HepG2 (cell line): ENCODE results near the gene CHST3. TPM values are rescaled to one million over a fixed set of nuclear protein-coding genes. Genes with fewer than 3 reads are reported as not detected.

Source experiments
- FOXO1 ChIP-seq: sonication (generic); formaldehyde crosslinking; IDR thresholded peaks from 2 replicates; pipeline ENCODE4 v1.4.0; 2020; ENCODE audit warnings: missing genetic modification reagents
- HNF4A ChIP-seq: sonication (generic); formaldehyde crosslinking; IDR thresholded peaks from 2 replicates; pipeline ENCODE4 v1.4.0; 2020; ENCODE audit warnings: missing genetic modification reagents
- HOXA3 ChIP-seq: sonication (generic); formaldehyde crosslinking; IDR thresholded peaks from 2 replicates; pipeline ENCODE4 v1.5.0; 2020; ENCODE audit warnings: missing genetic modification reagents
- SIX4 ChIP-seq: sonication (generic); formaldehyde crosslinking; IDR thresholded peaks from 2 replicates; pipeline ENCODE4 v1.4.0; 2020; ENCODE audit warnings: missing genetic modification reagents
- SOX6 ChIP-seq, 2 experiments: fragments of 450-650 bp in 1 of 2; sonication (generic) in 1 of 2; formaldehyde crosslinking in 1 of 2; IDR thresholded peaks; 2 replicates each; pipeline versions ENCODE4 v1.4.0 to v1.6.1; 2017 to 2020; ENCODE audit warnings: antibody characterized with exemption in 1 of 2, mild to moderate bottlenecking in 1 of 2, missing genetic modification reagents in 1 of 2
- ZFP1 ChIP-seq: IDR thresholded peaks from 2 replicates; pipeline ENCODE4 v1.6.1; 2016
- ZNF878 ChIP-seq: sonication (generic); formaldehyde crosslinking; IDR thresholded peaks from 2 replicates; pipeline ENCODE4 v1.8.1; 2023; ENCODE audit warnings: mild to moderate bottlenecking, missing genetic modification reagents, moderate library complexity
- polyA plus RNA-seq, 8 experiments: library from polyadenylated mRNA; depleted of rRNA in 3 of 8; stranded (reverse) in 7 of 8; unstranded in 1 of 8; fragments of >200 nt; fragmentation: Illumina TruSeq in 4 of 8; extraction: Trizol in 4 of 8; gene quantifications; 2 replicates each; pipeline versions ENCODE4 v1.2.1 to v1.2.3, GENCODE V29; 2011 to 2016; ENCODE audit warnings: low read depth in 4 of 8, missing spikeins in 1 of 8, mixed read lengths in 1 of 8; ENCODE audit not compliant: insufficient read depth in 1 of 8
- total RNA-seq, 5 experiments: library from RNA; depleted of rRNA; stranded (reverse); fragments of >200 nt; fragmentation: Illumina TruSeq; extraction: Trizol; gene quantifications; 2 replicates each; pipeline ENCODE4 v1.2.3, GENCODE V29; 2016; ENCODE audit warnings: low read depth in 1 of 5
- TF ChIP-seq, protein P1 (sequence below): sonication (generic); formaldehyde crosslinking; IDR thresholded peaks from 2 replicates; pipeline ENCODE4 v1.5.1; 2020; ENCODE audit warnings: mild to moderate bottlenecking, moderate library complexity, missing genetic modification reagents
- TF ChIP-seq, protein P2 (sequence below), 2 experiments: sonication (generic) in 1 of 2; formaldehyde crosslinking in 1 of 2; IDR thresholded peaks; 2 replicates each; pipeline versions ENCODE4 v1.4.0 to v1.6.1; 2018 to 2020; ENCODE audit warnings: missing genetic modification reagents in 2 of 2, borderline replicate concordance in 1 of 2, low read depth in 1 of 2, mild to moderate bottlenecking in 1 of 2, missing biosample characterization in 1 of 2
- TF ChIP-seq, protein P3 (sequence below): IDR thresholded peaks from 2 replicates; pipeline ENCODE4 v1.4.0; 2020; ENCODE audit warnings: mild to moderate bottlenecking, missing genetic modification reagents
- TF ChIP-seq, protein P4 (sequence below): IDR thresholded peaks from 2 replicates; pipeline ENCODE4 v1.6.1; 2016; ENCODE audit warnings: low read depth, missing genetic modification reagents, missing compliant biosample characterization
- TF ChIP-seq, protein P5 (sequence below): sonication (generic); formaldehyde crosslinking; IDR thresholded peaks from 2 replicates; pipeline ENCODE4 v1.4.0; 2020; ENCODE audit warnings: missing genetic modification reagents

Gene CHST3
- total and polyA plus RNA-seq, 2 of the 13 experiments (the other 11 are each of a cell fraction or from before 2014, with no cell fraction given): 7.2 to 18.7 TPM

DNA sequence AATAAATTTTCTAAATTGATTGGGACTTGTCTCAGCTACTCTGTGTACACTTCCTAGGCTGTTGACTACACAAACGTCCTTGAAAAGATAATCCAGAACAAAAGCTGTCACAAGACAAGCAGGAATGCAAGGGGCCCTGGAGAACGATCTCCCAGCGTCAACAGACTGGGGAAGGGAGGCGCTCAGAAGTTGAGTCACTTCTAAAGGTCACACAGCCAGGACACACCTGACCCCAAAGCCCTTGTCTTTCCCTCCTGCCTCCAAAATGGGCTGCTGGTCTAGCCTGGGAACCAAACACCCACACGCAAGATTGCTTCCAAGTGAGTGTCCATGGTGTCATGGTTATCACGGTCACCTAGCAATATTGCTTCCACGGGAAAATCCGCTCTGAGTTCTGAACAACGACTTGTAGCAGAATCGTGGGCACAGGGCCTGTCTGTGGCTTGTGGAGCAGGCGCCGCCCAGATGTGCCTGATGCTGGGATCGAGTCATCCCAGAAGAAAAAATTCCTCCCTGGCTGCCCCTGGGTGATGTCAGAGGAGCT, 74.3 kb downstream of the CHST3 start (continued):
- TF ChIP-seq, protein P1, sequence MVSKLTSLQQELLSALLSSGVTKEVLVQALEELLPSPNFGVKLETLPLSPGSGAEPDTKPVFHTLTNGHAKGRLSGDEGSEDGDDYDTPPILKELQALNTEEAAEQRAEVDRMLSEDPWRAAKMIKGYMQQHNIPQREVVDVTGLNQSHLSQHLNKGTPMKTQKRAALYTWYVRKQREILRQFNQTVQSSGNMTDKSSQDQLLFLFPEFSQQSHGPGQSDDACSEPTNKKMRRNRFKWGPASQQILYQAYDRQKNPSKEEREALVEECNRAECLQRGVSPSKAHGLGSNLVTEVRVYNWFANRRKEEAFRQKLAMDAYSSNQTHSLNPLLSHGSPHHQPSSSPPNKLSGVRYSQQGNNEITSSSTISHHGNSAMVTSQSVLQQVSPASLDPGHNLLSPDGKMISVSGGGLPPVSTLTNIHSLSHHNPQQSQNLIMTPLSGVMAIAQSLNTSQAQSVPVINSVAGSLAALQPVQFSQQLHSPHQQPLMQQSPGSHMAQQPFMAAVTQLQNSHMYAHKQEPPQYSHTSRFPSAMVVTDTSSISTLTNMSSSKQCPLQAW (CRISPR knock-in tag): 0 out of 2 replicates have a peak, but pooled peaks have one; percentile 57
- TF ChIP-seq, protein P2, sequence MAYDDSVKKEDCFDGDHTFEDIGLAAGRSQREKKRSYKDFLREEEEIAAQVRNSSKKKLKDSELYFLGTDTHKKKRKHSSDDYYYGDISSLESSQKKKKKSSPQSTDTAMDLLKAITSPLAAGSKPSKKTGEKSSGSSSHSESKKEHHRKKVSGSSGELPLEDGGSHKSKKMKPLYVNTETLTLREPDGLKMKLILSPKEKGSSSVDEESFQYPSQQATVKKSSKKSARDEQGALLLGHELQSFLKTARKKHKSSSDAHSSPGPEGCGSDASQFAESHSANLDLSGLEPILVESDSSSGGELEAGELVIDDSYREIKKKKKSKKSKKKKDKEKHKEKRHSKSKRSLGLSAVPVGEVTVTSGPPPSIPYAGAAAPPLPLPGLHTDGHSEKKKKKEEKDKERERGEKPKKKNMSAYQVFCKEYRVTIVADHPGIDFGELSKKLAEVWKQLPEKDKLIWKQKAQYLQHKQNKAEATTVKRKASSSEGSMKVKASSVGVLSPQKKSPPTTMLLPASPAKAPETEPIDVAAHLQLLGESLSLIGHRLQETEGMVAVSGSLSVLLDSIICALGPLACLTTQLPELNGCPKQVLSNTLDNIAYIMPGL (CRISPR knock-in tag; IDR thresholded peaks at IDR 0.05; ENCODE audit: borderline replicate concordance in 1 of 2, low read depth in 1 of 2): 0 out of 4 replicates have a peak, but pooled peaks of 1 of the 2 experiments have one; percentile 35
- TF ChIP-seq, protein P3, sequence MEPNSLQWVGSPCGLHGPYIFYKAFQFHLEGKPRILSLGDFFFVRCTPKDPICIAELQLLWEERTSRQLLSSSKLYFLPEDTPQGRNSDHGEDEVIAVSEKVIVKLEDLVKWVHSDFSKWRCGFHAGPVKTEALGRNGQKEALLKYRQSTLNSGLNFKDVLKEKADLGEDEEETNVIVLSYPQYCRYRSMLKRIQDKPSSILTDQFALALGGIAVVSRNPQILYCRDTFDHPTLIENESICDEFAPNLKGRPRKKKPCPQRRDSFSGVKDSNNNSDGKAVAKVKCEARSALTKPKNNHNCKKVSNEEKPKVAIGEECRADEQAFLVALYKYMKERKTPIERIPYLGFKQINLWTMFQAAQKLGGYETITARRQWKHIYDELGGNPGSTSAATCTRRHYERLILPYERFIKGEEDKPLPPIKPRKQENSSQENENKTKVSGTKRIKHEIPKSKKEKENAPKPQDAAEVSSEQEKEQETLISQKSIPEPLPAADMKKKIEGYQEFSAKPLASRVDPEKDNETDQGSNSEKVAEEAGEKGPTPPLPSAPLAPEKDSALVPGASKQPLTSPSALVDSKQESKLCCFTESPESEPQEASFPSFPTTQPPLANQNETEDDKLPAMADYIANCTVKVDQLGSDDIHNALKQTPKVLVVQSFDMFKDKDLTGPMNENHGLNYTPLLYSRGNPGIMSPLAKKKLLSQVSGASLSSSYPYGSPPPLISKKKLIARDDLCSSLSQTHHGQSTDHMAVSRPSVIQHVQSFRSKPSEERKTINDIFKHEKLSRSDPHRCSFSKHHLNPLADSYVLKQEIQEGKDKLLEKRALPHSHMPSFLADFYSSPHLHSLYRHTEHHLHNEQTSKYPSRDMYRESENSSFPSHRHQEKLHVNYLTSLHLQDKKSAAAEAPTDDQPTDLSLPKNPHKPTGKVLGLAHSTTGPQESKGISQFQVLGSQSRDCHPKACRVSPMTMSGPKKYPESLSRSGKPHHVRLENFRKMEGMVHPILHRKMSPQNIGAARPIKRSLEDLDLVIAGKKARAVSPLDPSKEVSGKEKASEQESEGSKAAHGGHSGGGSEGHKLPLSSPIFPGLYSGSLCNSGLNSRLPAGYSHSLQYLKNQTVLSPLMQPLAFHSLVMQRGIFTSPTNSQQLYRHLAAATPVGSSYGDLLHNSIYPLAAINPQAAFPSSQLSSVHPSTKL (CRISPR knock-in tag): peak; percentile 96
- TF ChIP-seq HOXA3 (CRISPR knock-in tag) (peak; percentile 74; the same call in 1 of the 2 replicates), ZNF878 (CRISPR knock-in tag) (peak; percentile 49; the same call in 1 of the 2 replicates), ZFP1 (CRISPR knock-in tag) (peak; percentile 16; the same call in 1 of the 2 replicates), SOX6 (IDR thresholded peaks at IDR 0.05) (no peak), SOX6 (CRISPR knock-in tag; IDR thresholded peaks at IDR 0.05) (peak; percentile 99), FOXO1 (CRISPR knock-in tag) (peak; percentile 98), HNF4A (CRISPR knock-in tag) (peak; percentile 79), SIX4 (peak; percentile 74; the same call in 1 of the 2 replicates)
- TF ChIP-seq, protein P4, sequence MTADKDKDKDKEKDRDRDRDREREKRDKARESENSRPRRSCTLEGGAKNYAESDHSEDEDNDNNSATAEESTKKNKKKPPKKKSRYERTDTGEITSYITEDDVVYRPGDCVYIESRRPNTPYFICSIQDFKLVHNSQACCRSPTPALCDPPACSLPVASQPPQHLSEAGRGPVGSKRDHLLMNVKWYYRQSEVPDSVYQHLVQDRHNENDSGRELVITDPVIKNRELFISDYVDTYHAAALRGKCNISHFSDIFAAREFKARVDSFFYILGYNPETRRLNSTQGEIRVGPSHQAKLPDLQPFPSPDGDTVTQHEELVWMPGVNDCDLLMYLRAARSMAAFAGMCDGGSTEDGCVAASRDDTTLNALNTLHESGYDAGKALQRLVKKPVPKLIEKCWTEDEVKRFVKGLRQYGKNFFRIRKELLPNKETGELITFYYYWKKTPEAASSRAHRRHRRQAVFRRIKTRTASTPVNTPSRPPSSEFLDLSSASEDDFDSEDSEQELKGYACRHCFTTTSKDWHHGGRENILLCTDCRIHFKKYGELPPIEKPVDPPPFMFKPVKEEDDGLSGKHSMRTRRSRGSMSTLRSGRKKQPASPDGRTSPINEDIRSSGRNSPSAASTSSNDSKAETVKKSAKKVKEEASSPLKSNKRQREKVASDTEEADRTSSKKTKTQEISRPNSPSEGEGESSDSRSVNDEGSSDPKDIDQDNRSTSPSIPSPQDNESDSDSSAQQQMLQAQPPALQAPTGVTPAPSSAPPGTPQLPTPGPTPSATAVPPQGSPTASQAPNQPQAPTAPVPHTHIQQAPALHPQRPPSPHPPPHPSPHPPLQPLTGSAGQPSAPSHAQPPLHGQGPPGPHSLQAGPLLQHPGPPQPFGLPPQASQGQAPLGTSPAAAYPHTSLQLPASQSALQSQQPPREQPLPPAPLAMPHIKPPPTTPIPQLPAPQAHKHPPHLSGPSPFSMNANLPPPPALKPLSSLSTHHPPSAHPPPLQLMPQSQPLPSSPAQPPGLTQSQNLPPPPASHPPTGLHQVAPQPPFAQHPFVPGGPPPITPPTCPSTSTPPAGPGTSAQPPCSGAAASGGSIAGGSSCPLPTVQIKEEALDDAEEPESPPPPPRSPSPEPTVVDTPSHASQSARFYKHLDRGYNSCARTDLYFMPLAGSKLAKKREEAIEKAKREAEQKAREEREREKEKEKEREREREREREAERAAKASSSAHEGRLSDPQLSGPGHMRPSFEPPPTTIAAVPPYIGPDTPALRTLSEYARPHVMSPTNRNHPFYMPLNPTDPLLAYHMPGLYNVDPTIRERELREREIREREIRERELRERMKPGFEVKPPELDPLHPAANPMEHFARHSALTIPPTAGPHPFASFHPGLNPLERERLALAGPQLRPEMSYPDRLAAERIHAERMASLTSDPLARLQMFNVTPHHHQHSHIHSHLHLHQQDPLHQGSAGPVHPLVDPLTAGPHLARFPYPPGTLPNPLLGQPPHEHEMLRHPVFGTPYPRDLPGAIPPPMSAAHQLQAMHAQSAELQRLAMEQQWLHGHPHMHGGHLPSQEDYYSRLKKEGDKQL (CRISPR knock-in tag): peak; percentile 80; the same call in 1 of the 2 replicates
- TF ChIP-seq, protein P5, sequence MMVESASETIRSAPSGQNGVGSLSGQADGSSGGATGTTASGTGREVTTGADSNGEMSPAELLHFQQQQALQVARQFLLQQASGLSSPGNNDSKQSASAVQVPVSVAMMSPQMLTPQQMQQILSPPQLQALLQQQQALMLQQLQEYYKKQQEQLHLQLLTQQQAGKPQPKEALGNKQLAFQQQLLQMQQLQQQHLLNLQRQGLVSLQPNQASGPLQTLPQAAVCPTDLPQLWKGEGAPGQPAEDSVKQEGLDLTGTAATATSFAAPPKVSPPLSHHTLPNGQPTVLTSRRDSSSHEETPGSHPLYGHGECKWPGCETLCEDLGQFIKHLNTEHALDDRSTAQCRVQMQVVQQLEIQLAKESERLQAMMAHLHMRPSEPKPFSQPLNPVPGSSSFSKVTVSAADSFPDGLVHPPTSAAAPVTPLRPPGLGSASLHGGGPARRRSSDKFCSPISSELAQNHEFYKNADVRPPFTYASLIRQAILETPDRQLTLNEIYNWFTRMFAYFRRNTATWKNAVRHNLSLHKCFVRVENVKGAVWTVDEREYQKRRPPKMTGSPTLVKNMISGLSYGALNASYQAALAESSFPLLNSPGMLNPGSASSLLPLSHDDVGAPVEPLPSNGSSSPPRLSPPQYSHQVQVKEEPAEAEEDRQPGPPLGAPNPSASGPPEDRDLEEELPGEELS: peak; percentile 96
